ENCODE data around the gene PPP6R1. TPM values are rescaled to one million over a fixed set of nuclear protein-coding genes. Genes with fewer than 3 reads are reported as not detected.
A peak's percentile ranks its signal among the peaks of the same experiment; 100 is the strongest.

The PPP6R1 gene
- total and polyA plus RNA-seq, 2 of the 13 experiments (the other 11 are each of a cell fraction or from before 2014, with no cell fraction given): 25.8 to 54.0 TPM

DNA sequence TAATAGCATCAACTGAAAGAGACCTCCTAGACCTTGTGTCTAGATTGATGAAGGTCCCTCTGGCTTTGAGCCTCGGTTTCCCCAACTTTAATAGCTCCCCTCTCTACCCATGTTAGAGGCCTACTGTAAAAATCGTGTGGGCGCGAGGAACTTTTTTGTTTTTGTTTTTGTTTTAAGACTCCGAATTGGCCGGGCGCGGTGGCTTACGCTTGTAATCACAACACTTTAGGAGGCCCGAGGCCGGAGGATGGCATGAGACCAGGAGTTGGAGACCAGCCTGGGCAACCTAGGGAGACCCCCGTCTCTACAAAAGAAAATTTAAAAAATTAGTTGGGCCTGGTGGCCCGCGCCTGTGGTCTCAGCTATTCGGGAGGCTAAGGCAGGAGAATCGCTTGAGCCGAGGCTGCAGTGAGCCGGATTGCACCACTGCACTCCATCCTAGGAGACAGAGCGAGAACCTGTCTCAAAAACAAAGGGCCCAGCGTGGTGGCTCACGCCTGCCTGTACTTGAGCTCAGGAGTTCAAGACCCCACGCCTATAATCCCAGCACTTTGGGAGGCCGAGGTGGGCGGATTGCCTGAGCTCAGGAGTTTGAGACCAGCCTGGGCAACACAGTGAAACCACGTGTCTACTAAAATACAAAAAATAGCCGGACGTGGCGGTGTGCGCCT lies 858 bp upstream of the PPP6R1 start (continued):
- TF ChIP-seq ZNF44 (CRISPR knock-in tag; IDR thresholded peaks at IDR 0.05) (no peak), ZNF230 (CRISPR knock-in tag; IDR thresholded peaks at IDR 0.05) (no peak), ZNF350 (CRISPR knock-in tag; IDR thresholded peaks at IDR 0.05; ENCODE audit: borderline replicate concordance, low read depth) (peak; percentile 41), ZNF496 (CRISPR knock-in tag; IDR thresholded peaks at IDR 0.05; ENCODE audit: insufficient replicate concordance) (no peak), U2AF2 (IDR thresholded peaks at IDR 0.05; ENCODE audit: low read depth, low read length) (no peak), ZNF143 (CRISPR knock-in tag; IDR thresholded peaks at IDR 0.05) (no peak), KLF6 (CRISPR knock-in tag; IDR thresholded peaks at IDR 0.05) (no peak), ZFP90 (CRISPR knock-in tag; IDR thresholded peaks at IDR 0.05; ENCODE audit: borderline replicate concordance) (no peak), EEA1 (CRISPR knock-in tag; IDR thresholded peaks at IDR 0.05; ENCODE audit: borderline replicate concordance) (no peak), AKAP8 (CRISPR knock-in tag; IDR thresholded peaks at IDR 0.05) (no peak), EZH2 (conservative IDR thresholded peaks at IDR 0.05; ENCODE audit: low read depth, low read length) (no peak), XRCC5 (optimal IDR thresholded peaks at IDR 0.05; ENCODE audit: low read length) (no peak), RFXANK (CRISPR knock-in tag; IDR thresholded peaks at IDR 0.05) (no peak), MIXL1 (CRISPR knock-in tag; IDR thresholded peaks at IDR 0.05) (0 out of 2 replicates have a peak, but pooled peaks have one; percentile 3), ZNF674 (CRISPR knock-in tag; IDR thresholded peaks at IDR 0.05; ENCODE audit: low read depth) (no peak), BRCA1 (CRISPR knock-in tag; IDR thresholded peaks at IDR 0.05) (peak; percentile 12; the same call in 1 of the 2 replicates), ZNF207 (IDR thresholded peaks at IDR 0.05; ENCODE audit: borderline replicate concordance) (no peak), ZNF75D (CRISPR knock-in tag; IDR thresholded peaks at IDR 0.05; ENCODE audit: borderline replicate concordance) (no peak)
- TF ChIP-seq, protein P1, sequence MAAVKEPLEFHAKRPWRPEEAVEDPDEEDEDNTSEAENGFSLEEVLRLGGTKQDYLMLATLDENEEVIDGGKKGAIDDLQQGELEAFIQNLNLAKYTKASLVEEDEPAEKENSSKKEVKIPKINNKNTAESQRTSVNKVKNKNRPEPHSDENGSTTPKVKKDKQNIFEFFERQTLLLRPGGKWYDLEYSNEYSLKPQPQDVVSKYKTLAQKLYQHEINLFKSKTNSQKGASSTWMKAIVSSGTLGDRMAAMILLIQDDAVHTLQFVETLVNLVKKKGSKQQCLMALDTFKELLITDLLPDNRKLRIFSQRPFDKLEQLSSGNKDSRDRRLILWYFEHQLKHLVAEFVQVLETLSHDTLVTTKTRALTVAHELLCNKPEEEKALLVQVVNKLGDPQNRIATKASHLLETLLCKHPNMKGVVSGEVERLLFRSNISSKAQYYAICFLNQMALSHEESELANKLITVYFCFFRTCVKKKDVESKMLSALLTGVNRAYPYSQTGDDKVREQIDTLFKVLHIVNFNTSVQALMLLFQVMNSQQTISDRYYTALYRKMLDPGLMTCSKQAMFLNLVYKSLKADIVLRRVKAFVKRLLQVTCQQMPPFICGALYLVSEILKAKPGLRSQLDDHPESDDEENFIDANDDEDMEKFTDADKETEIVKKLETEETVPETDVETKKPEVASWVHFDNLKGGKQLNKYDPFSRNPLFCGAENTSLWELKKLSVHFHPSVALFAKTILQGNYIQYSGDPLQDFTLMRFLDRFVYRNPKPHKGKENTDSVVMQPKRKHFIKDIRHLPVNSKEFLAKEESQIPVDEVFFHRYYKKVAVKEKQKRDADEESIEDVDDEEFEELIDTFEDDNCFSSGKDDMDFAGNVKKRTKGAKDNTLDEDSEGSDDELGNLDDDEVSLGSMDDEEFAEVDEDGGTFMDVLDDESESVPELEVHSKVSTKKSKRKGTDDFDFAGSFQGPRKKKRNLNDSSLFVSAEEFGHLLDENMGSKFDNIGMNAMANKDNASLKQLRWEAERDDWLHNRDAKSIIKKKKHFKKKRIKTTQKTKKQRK (IDR thresholded peaks at IDR 0.05; ENCODE audit: low read length): no peak
- TF ChIP-seq, protein P2, sequence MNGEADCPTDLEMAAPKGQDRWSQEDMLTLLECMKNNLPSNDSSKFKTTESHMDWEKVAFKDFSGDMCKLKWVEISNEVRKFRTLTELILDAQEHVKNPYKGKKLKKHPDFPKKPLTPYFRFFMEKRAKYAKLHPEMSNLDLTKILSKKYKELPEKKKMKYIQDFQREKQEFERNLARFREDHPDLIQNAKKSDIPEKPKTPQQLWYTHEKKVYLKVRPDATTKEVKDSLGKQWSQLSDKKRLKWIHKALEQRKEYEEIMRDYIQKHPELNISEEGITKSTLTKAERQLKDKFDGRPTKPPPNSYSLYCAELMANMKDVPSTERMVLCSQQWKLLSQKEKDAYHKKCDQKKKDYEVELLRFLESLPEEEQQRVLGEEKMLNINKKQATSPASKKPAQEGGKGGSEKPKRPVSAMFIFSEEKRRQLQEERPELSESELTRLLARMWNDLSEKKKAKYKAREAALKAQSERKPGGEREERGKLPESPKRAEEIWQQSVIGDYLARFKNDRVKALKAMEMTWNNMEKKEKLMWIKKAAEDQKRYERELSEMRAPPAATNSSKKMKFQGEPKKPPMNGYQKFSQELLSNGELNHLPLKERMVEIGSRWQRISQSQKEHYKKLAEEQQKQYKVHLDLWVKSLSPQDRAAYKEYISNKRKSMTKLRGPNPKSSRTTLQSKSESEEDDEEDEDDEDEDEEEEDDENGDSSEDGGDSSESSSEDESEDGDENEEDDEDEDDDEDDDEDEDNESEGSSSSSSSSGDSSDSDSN (CRISPR knock-in tag; IDR thresholded peaks at IDR 0.05): 0 out of 2 replicates have a peak, but pooled peaks have one; percentile 2
